GM21381 (cell line): ENCODE measurements around the gene MOV10L1.

Experiments used
- ATAC-seq: cut with Tn5 transposase; IDR thresholded peaks from one replicate; pipeline ENCODE4 v1.9.1; 2021; ENCODE audit warnings: mild to moderate bottlenecking, moderate library complexity; ENCODE audit not compliant: unreplicated experiment

Gene MOV10L1

GRCh38 chr22:50089682-50090411 is at the start of gene MOV10L1:
TSS of gene MOV10L1 (plus strand) at chr22:50090006. CDS start at chr22:50090089, 83 bp downstream.
- no peak for ATAC-seq

- no peak for ATAC-seq
Measured at GRCh38 chr22:50040717-50041116, 49.1 kb upstream of the MOV10L1 start.

- no peak for ATAC-seq
Measured at GRCh38 chr22:50041361-50042065, 48.3 kb upstream of the MOV10L1 start.

GRCh38 chr22:50044485-50045118 is 45.2 kb upstream of the MOV10L1 start:
- no peak for ATAC-seq

DNA sequence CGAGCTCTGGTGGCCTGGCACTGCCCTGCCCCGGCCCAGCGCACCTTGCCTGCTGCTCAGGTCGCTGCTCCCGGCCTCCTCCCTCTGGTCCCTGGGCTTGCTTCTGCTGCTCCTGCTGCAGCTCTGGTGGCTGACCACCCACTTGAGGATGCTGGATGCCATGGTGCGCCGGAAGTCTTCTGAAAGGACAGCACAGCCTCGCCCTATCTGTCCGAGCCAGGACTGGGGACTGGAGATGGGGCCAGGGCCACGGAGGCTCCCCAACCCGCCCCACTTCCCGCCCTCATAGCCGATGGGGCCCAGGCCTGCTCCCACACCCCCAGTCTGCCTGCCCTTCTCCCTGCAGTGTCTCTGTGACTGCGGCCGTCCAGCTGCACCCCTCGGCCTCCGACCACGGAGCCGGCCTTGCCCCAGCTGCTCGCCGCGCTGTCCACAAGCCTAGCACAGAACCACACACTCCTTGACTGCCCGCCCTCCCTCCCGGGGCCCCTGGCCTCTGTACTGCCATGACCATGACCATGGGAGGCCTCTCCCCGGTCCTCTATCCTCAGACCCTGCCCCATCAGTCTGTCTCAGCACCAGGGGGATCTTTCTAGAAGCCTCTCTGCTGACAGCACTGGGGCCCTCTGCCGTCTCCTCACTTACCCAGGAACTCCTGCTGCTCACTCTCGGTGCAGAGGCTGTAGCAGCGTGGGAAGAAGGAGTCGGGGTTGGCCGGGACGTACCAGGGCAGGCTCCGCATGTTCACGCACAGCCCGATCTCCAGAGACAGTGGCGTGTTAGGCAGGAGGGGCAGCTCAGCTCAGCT is 44.4 kb upstream of the MOV10L1 start:
- ATAC-seq = no peak

GRCh38 chr22:50046019-50046415 is 43.8 kb upstream of the MOV10L1 start:
- ATAC-seq = no peak

DNA sequence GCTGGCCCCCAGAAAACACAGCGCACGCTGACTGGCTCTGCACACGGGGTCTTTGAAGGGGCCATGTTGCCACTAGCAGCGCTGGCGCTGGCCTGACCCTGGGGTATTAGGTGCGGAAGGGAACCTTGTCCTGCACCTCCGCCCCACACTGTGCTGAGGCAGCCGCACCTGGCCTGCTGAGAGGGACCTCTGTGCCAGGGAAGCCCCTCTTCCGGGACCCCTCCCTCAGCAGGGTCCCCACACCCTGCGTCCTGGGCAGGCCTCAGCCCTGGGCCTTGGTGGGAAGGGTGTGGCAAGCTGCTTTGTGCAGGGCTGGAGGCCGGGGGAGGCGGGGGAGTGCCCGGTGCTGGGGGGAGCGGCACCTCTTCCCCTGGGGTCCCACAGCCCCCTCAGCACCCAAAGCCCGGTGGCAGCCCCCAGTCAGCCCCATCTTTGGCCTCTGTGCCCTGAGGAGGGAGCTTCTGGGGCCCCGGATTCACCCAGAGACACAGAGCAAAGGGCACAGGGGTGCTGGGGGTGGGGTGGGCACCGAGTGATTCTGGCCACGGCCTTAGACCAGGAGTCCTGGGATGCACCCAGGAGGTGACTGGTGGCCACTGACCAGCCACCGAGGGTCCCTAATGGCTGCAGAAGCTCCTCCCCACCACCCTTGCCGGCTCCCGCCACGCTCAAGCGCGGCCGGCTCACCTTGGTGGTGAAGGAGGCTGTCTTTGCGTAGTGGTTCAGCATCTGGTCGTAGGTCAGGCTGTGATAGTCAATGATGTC is 43.1 kb upstream of the MOV10L1 start:
- ATAC-seq = no peak

GRCh38 chr22:50047346-50047745 is 42.5 kb upstream of the MOV10L1 start:
- no peak for ATAC-seq

GRCh38 chr22:50048061-50048765 is 41.6 kb upstream of the MOV10L1 start:
- no peak for ATAC-seq

DNA sequence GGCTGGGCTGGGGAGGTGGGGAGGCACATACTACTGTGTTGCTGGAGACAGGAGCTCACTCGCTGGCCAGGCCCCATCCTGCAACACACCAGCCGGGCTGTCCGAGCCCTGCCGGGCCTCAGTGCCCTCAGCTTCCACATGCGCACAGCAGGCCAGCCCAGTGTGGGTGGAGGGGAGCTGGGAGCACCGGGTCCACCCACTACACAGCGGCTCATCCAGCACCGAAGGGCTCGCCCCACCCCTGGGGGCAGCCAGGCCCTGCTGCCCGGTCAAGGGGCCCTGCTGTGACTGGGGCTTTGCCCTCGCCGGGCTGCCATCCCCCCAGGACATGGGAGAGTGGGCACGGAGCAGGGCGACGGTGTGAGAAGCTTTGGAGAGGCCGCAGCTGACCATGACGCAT is 41.0 kb upstream of the MOV10L1 start:
- ATAC-seq = no peak

- ATAC-seq = no peak
Measured at GRCh38 chr22:50049299-50050195, 40.3 kb upstream of the MOV10L1 start.

- ATAC-seq = no peak
Measured at GRCh38 chr22:50051930-50052329, 37.9 kb upstream of the MOV10L1 start.

GRCh38 chr22:50053861-50054260 is 35.9 kb upstream of the MOV10L1 start:
- no peak for ATAC-seq

GRCh38 chr22:50056214-50056972 is 33.4 kb upstream of the MOV10L1 start:
- no peak for ATAC-seq

DNA sequence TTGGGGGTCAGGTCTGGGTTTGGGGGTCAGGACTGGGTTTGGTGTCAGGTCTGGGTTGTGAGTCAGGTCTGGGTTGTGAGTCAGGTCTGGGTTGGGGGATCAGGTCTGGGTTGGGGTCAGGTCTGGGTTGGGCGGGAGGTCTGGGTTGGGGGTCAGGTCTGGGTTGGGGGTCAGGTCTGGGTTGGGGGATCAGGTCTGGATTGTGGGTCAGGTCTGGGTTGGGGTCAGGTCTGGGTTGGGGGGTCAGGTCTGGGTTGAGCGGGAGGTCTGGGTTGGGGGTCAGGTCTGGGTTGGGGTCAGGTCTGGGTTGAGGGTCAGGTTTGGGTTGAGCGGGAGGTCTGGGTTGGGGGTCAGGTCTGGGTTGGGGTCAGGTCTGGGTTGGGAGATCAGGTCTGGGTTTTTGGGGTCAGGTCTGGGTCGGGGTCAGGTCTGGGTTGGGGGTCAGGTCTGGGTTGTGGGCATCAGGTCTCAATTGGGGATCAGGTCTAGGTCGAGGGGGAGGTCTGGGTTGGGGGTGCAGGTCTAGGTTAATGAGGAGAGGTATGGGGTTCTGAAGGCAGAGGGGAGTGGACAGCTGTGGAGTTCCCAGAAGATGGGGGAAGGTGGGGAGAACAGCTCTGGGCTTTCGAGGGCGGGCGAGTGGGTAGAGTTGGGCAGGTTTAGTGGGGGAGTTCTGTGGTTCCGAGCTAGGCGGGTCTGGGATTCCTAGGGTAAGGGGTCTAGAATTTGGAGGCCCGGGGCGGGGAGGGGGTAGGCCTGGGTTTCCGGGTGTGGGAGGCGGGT is 32.3 kb upstream of the MOV10L1 start:
- ATAC-seq = no peak

DNA sequence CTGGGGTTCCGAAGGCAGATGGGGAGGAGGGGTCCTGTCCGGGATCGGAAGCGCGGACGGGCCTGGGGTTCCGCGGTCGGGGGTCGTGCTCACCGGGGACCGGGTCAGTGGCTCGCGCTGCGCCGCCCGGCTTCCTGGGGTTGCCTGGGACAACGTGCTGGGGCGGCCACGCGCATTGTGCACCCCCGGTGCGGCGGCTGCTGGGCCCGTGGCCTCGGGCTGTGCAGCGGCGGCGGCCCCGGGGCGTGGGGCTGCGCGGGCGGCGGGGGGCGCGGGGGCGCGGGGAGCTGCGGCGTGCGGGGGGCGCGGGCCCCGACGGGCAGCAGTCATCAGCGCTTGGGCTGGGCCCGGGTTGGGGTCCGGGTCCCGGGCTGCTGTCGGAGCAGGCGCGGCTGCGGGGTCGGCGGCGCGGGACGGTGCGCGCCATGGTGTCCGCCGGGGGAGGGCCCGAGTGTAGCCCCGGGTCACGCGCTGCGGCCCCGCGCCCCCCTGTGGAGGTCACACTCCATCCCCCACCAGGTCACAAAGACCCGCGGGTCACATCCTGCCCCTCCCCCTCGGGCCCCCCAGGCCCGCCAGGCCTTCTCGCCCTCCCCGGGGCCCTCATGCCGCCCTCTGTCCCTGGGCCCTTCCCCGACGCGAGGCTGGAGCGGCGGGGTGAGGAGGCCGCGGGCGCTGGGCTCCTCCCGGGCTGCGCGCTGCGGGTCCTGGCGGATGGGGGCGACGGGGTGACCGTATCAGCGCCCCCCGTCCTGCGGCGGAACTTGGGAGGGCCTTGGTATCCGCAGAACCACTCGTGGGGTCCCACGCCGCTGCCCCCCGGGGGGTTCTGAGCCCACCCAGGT is 31.5 kb upstream of the MOV10L1 start, which contains the start of gene TTLL8:
TSS of gene TTLL8 (minus strand) at position 238 of the 845 bp plus-strand sequence.
- ATAC-seq = no peak
